ENCODE data around the gene HOXB8.

DNA sequence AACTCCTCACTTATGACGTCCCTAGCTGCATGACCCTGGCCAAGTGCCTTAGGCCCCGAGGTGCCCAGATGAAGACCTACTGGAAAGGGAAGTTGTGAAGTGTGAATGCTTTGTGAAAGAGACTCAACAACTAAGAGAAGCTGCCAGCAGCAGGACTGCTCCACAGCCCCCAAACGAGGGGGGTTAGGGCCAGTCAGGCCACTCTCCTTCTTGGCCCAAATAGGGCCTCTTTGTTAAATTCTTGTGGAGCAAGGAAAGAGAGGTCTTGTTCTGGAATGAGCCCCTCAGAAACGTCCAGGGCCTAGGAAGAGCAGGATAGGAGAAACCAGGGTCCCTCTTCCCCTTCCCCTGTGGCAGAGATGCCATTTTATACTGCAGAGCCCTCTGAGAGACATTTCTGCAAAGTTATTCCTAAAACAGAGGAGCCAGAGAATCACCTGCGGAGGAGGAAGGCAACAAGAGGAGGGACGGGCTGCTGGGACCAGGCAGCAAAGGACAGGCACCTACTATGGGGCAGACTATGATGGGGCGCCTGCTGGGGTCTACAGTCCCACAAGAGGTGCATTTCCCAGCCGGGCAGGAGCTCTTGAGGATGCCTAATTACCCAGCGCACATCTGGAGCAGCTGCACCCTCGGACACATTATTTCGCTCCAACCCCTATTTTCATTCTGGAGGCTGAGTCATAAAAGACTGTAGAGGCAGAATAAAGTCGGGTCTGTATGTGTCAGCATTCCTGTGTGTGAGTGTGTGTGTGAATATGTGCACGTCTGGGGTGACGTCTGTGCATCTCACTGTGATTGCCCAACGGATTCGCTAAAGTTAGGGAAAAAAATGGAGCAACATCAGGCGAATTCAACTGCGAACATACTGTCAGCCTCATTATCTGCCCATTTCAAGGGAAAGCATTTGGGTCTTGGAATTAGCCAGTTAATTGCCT, 22.5 kb upstream of the HOXB8 start:
- TF ChIP-seq EZH2phosphoT487 (conservative IDR thresholded peaks at IDR 0.05; ENCODE audit: low read length): no peak
- TF ChIP-seq, protein P1, sequence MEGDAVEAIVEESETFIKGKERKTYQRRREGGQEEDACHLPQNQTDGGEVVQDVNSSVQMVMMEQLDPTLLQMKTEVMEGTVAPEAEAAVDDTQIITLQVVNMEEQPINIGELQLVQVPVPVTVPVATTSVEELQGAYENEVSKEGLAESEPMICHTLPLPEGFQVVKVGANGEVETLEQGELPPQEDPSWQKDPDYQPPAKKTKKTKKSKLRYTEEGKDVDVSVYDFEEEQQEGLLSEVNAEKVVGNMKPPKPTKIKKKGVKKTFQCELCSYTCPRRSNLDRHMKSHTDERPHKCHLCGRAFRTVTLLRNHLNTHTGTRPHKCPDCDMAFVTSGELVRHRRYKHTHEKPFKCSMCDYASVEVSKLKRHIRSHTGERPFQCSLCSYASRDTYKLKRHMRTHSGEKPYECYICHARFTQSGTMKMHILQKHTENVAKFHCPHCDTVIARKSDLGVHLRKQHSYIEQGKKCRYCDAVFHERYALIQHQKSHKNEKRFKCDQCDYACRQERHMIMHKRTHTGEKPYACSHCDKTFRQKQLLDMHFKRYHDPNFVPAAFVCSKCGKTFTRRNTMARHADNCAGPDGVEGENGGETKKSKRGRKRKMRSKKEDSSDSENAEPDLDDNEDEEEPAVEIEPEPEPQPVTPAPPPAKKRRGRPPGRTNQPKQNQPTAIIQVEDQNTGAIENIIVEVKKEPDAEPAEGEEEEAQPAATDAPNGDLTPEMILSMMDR (IDR thresholded peaks at IDR 0.05; ENCODE audit: insufficient read depth, low read length, poor library complexity, severe bottlenecking): no peak

All from SU-DHL-6 (cell line).